OCI-LY7 (cell line): ENCODE results near the gene RFX6. TPM values are rescaled to one million over a fixed set of nuclear protein-coding genes. Genes with fewer than 3 reads are reported as not detected.

Source experiments
- BruUV-seq: library from RNA; stranded (reverse); fragments of 400-500 nt; replicated peaks from 2 replicates; lab custom pipeline; 2021; lab: Mats Ljungman, UMichigan
- CTCF ChIA-PET: fragments of 300-600 bp; sonication (Branson Sonifier 250); formaldehyde crosslinking; loops from one replicate; lab custom pipeline; 2022; ENCODE audit warnings: antibody characterized with exemption; ENCODE audit not compliant: unreplicated experiment; lab: Charles Lee
- POLR2A ChIA-PET: fragments of 300-600 bp; sonication (Branson Sonifier 250); formaldehyde crosslinking; loops from one replicate; lab custom pipeline; 2022; ENCODE audit warnings: antibody characterized with exemption; lab: Charles Lee
- DNase-seq: peaks from one replicate; pipeline ENCODE4 v3.0.0-alpha.2; 2015; ENCODE audit warnings: low spot score
- H2AFZ ChIP-seq: fragments of 200-600 bp; sonication (generic), shearing (Covaris generic); 2 replicates; pipeline ENCODE4 v1.6.1; 2014; ENCODE audit warnings: mild to moderate bottlenecking, antibody characterized with exemption, low read length, moderate library complexity
- H3K27ac ChIP-seq: fragments of 200-600 bp; sonication (generic); 2 replicates; pipeline ENCODE4 v1.5.1; 2014; ENCODE audit warnings: mixed run types, low read depth, mild to moderate bottlenecking, moderate library complexity, low read length, inconsistent platforms; ENCODE audit not compliant: poor library complexity, severe bottlenecking
- H3K36me3 ChIP-seq: fragments of 200-600 bp; sonication (generic); 2 replicates; pipeline ENCODE4 v1.6.1; 2014; ENCODE audit warnings: mild to moderate bottlenecking, antibody characterized with exemption, low read length, moderate library complexity, mixed read lengths; ENCODE audit not compliant: insufficient read depth
- H3K4me1 ChIP-seq: fragments of 200-600 bp; sonication (generic); 2 replicates; pipeline ENCODE4 v1.5.1; 2014; ENCODE audit warnings: mild to moderate bottlenecking, low read length; ENCODE audit not compliant: insufficient read depth, poor library complexity, severe bottlenecking
- H3K4me2 ChIP-seq: fragments of 200-600 bp; sonication (generic); 2 replicates; pipeline ENCODE4 v1.6.1; 2014; ENCODE audit warnings: mild to moderate bottlenecking, low read length
- H3K4me3 ChIP-seq: fragments of 200-600 bp; sonication (generic); 2 replicates; pipeline ENCODE4 v1.5.1; 2014; ENCODE audit warnings: mild to moderate bottlenecking, low read depth, low read length; ENCODE audit not compliant: poor library complexity, severe bottlenecking
- H3K79me2 ChIP-seq: fragments of 200-600 bp; sonication (generic); 2 replicates; pipeline ENCODE4 v1.6.1; 2016; ENCODE audit warnings: low read depth, mild to moderate bottlenecking, low read length, moderate library complexity, mixed read lengths; ENCODE audit not compliant: insufficient read depth
- H3K9me2 ChIP-seq: fragments of 200-600 bp; sonication (generic); 2 replicates; pipeline ENCODE4 v1.6.1; 2016; ENCODE audit warnings: mild to moderate bottlenecking, low read length, mixed read lengths; ENCODE audit not compliant: insufficient read depth
- H3K9me3 ChIP-seq: fragments of 200-600 bp; sonication (generic); 2 replicates; pipeline ENCODE4 v1.6.1; 2014; ENCODE audit warnings: mild to moderate bottlenecking, mixed run types, low read length, mixed read lengths
- H4K20me1 ChIP-seq: fragments of 200-600 bp; sonication (generic); 2 replicates; pipeline ENCODE4 v1.6.1; 2014; ENCODE audit warnings: mild to moderate bottlenecking, antibody characterized with exemption, low read length, moderate library complexity, mixed read lengths; ENCODE audit not compliant: insufficient read depth
- CTCF ChIP-seq: fragments of 200-600 bp; sonication (generic); conservative IDR thresholded peaks from 2 replicates; pipeline ENCODE4 v1.5.1; 2014; ENCODE audit warnings: mild to moderate bottlenecking, antibody characterized with exemption, low read length, moderate library complexity, mixed read lengths
- EZH2phosphoT487 ChIP-seq: fragments of 200-600 bp; sonication (generic); IDR thresholded peaks from 2 replicates; pipeline ENCODE4 v1.6.1; 2018; ENCODE audit warnings: low read depth, borderline replicate concordance, mild to moderate bottlenecking, mixed run types, antibody characterized with exemption, low read length, moderate library complexity, mixed read lengths
- intact Hi-C: fragments of 100-400 bp; cut with micrococcal nuclease; formaldehyde crosslinking; loops from one replicate; pipeline ENCODE4 v1.10.0; 2022; ENCODE audit not compliant: unreplicated experiment
- total RNA-seq, 2 experiments: library from RNA; depleted of rRNA in 1 of 2; stranded (reverse); fragments of >200 nt in 1 of 2; shearing (Covaris generic) in 1 of 2; gene quantifications; 2 replicates each; pipeline ENCODE4 v1.2.3, GENCODE V29; 2014 to 2022

RFX6 gene
- total RNA-seq, 2 experiments from 2014 or later: not detected

DNA sequence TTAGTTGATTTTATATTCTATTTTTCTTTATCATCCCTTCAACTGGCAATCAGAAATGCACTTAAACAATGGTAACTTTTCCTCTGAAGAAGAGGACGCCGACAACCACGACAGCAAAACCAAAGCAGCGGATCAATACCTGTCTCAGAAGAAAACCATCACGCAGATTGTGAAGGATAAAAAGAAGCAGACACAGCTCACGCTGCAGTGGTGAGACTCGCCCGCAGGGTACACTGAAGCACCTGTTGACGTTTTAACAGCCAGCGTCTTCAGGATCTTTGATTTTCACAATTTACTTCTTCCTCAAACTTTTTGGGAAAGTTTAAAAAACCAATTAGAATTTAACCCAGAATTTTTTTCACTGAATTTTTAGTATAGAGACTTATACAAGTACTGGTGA, 701 bp downstream of the RFX6 start:
- Histone ChIP-seq H3K4me3 (no peak overlapping the region), H3K79me2 (no peaks in the 10 kb centered on the region), H3K36me3 (no peaks in the 10 kb centered on the region), H3K4me1 (no peaks in the 10 kb centered on the region), H3K4me2 (no peak overlapping the region), H3K9me3 (no peaks in the 10 kb centered on the region), H4K20me1 (no peaks in the 10 kb centered on the region), H3K9me2 (no peaks in the 10 kb centered on the region), H2AFZ (no peak overlapping the region), H3K27ac (no peak overlapping the region)
- POLR2A ChIA-PET: no interaction called here
- intact Hi-C loops: no loop called here
- BruUV-seq: no TSS peak
- no peak for TF ChIP-seq CTCF
- TF ChIP-seq EZH2phosphoT487: no peak
- CTCF ChIA-PET: interaction anchor here (0.5 kb wide), 1 partner anchor 86 kb away, joined by 3 read pairs; no protein-coding TSS in a partner anchor
- no peak for DNase-seq

GRCh38 chr6:116881236-116881635, 4.2 kb downstream of the RFX6 start:
- Histone ChIP-seq H3K27ac (no peak overlapping the region), H3K4me3 (no peak overlapping the region), H3K9me3 (no peaks in the 10 kb centered on the region), H3K4me2 (no peak overlapping the region), H3K4me1 (no peaks in the 10 kb centered on the region), H3K79me2 (no peaks in the 10 kb centered on the region), H3K36me3 (no peaks in the 10 kb centered on the region), H2AFZ (no peak overlapping the region), H3K9me2 (no peaks in the 10 kb centered on the region), H4K20me1 (no peaks in the 10 kb centered on the region)
- intact Hi-C loops: no loop called here
- TF ChIP-seq EZH2phosphoT487: no peak
- TF ChIP-seq CTCF: peak; percentile 29; the same call in 1 of the 2 replicates
- ChIA-PET CTCF (no interaction called here), POLR2A (no interaction called here)
- no peak for DNase-seq
- BruUV-seq: no TSS peak

- Histone ChIP-seq H4K20me1 (no peaks in the 10 kb centered on the region), H3K9me3 (no peaks in the 10 kb centered on the region), H3K4me2 (no peak overlapping the region), H3K9me2 (no peaks in the 10 kb centered on the region), H3K27ac (no peak overlapping the region), H2AFZ (no peak overlapping the region), H3K4me1 (no peaks in the 10 kb centered on the region), H3K4me3 (no peak overlapping the region), H3K79me2 (no peaks in the 10 kb centered on the region), H3K36me3 (no peaks in the 10 kb centered on the region)
- no TSS peak for BruUV-seq
- TF ChIP-seq CTCF (no peak), EZH2phosphoT487 (no peak)
- ChIA-PET CTCF (no interaction called here), POLR2A (no interaction called here)
- no peak for DNase-seq
- intact Hi-C loops: no loop called here
Observed at GRCh38 chr6:116883005-116883404, 6.0 kb downstream of the RFX6 start.
